IMR-90 (cell line): ENCODE results near the gene ECPAS.
"Not testable (repeated sequence)": the region's sequence is repeated elsewhere in the genome, so short reads cannot be mapped to it uniquely, and the experiment has no call there.

Source experiments
- CEBPB ChIP-seq: IDR thresholded peaks from 2 replicates; pipeline ENCODE4 v1.6.1; 2012; ENCODE audit warnings: low read depth, low read length, improper control_type of control experiment
- CTCF ChIP-seq: conservative IDR thresholded peaks from 2 replicates; pipeline ENCODE4 v1.5.1; 2012; ENCODE audit warnings: mild to moderate bottlenecking, low read depth, low read length, improper control_type of control experiment
- MAFK ChIP-seq: IDR thresholded peaks from 2 replicates; pipeline ENCODE4 v1.6.1; 2012; ENCODE audit warnings: low read depth, low read length, improper control_type of control experiment
- NFE2L2 ChIP-seq: fragments of 150-350 bp; IDR thresholded peaks from 2 replicates; pipeline ENCODE4 v1.6.1; 2016; ENCODE audit warnings: low read depth, mild to moderate bottlenecking, low read length
- POLR2A ChIP-seq: IDR thresholded peaks from 2 replicates; pipeline ENCODE4 v1.6.1; 2012; ENCODE audit warnings: mild to moderate bottlenecking, low read depth, low read length
- RCOR1 ChIP-seq: IDR thresholded peaks from 2 replicates; pipeline ENCODE4 v1.6.1; 2012; ENCODE audit warnings: mild to moderate bottlenecking, low read length, improper control_type of control experiment; ENCODE audit not compliant: insufficient replicate concordance
- SMC3 ChIP-seq: fragments of 150-350 bp; IDR thresholded peaks from 2 replicates; pipeline ENCODE4 v1.6.1; 2016; ENCODE audit warnings: low read depth, mild to moderate bottlenecking, antibody characterized with exemption, low read length, moderate library complexity

- TF ChIP-seq RCOR1, CTCF, NFE2L2, POLR2A, SMC3, MAFK, CEBPB: not testable (repeated sequence)
Measured at GRCh38 chr9:111334318-111334863, 149.8 kb downstream of the ECPAS start.
